SJSA1 (cell line): ENCODE data around the gene RABGAP1L. TPM values are rescaled to one million over a fixed set of nuclear protein-coding genes. Genes with fewer than 3 reads are reported as not detected.
"Not testable (repeated sequence)": the region's sequence is repeated elsewhere in the genome, so short reads cannot be mapped to it uniquely, and the experiment has no call there.

Experiments
- DNase-seq, 2 experiments: peaks; one replicate each; pipeline ENCODE4 v3.0.0-alpha.2; 2015 to 2020; ENCODE audit warnings: low spot score in 2 of 2, low read depth in 1 of 2
- H3K27ac ChIP-seq: fragments of 250-450 bp; sonication (Bioruptor Pico); 2 replicates; pipeline ENCODE4 v1.5.1; 2020; ENCODE audit warnings: mild to moderate bottlenecking, moderate library complexity
- H3K27me3 ChIP-seq: fragments of 250-450 bp; sonication (Bioruptor Pico); replicated peaks from 2 replicates; pipeline ENCODE4 v1.5.1; 2020; ENCODE audit warnings: mild to moderate bottlenecking, moderate library complexity
- H3K36me3 ChIP-seq: fragments of 250-450 bp; sonication (Bioruptor Pico); 2 replicates; pipeline ENCODE4 v1.5.1; 2020; ENCODE audit warnings: mild to moderate bottlenecking
- H3K4me1 ChIP-seq: fragments of 250-450 bp; sonication (Bioruptor Pico); replicated peaks from 2 replicates; pipeline ENCODE4 v1.6.1; 2021; ENCODE audit warnings: mild to moderate bottlenecking
- H3K4me3 ChIP-seq: fragments of 250-450 bp; sonication (Bioruptor Pico); 2 replicates; pipeline ENCODE4 v1.5.1; 2020; ENCODE audit warnings: mild to moderate bottlenecking
- H3K9me3 ChIP-seq: fragments of 250-450 bp; sonication (Bioruptor Pico); replicated peaks from 2 replicates; pipeline ENCODE4 v1.5.1; 2020; ENCODE audit warnings: mild to moderate bottlenecking
- total RNA-seq: library from RNA; depleted of rRNA; stranded (reverse); fragments of >200 nt; shearing (Covaris generic); gene quantifications from 2 replicates; pipeline ENCODE4 v1.2.3, GENCODE V29; 2014

Gene RABGAP1L
- total RNA-seq, 1 experiment from 2014 or later, result 24.6 TPM

- Histone ChIP-seq H3K36me3 (no peaks in the 10 kb centered on the region), H3K4me3 (no peak overlapping the region), H3K27ac (no peak overlapping the region), H3K9me3 (no peaks in the 10 kb centered on the region), H3K4me1 (no peaks in the 10 kb centered on the region), H3K27me3 (no peaks in the 10 kb centered on the region)
- no peak for DNase-seq
These were observed 310.4 kb downstream of the RABGAP1L start for GRCh38 chr1:174469687-174470086.

GRCh38 chr1:174479281-174479680 lies 320.0 kb downstream of the RABGAP1L start:
- no peak for DNase-seq
- Histone ChIP-seq H3K4me3 (no peak overlapping the region), H3K36me3 (no peaks in the 10 kb centered on the region), H3K4me1 (no peaks in the 10 kb centered on the region), H3K9me3 (no peaks in the 10 kb centered on the region), H3K27me3 (no peaks in the 10 kb centered on the region), H3K27ac (no peak overlapping the region)

GRCh38 chr1:174480324-174480723 lies 321.0 kb downstream of the RABGAP1L start:
- Histone ChIP-seq H3K27ac (no peak overlapping the region), H3K36me3 (no peaks in the 10 kb centered on the region), H3K27me3 (no peaks in the 10 kb centered on the region), H3K4me3 (no peak overlapping the region), H3K4me1 (no peaks in the 10 kb centered on the region), H3K9me3 (no peaks in the 10 kb centered on the region)
- DNase-seq, result no peak

- Histone ChIP-seq H3K27ac (no peak overlapping the region), H3K27me3 (no peaks in the 10 kb centered on the region), H3K36me3 (no peaks in the 10 kb centered on the region), H3K9me3 (no peaks in the 10 kb centered on the region), H3K4me1 (no peaks in the 10 kb centered on the region), H3K4me3 (no peak overlapping the region)
- no peak for DNase-seq
These were observed 332.3 kb downstream of the RABGAP1L start for GRCh38 chr1:174491606-174492005.

GRCh38 chr1:174497478-174497877 lies 338.2 kb downstream of the RABGAP1L start:
- H3K27me3 ChIP-seq, result no peaks in the 10 kb centered on the region
- H3K9me3 ChIP-seq, result 0 out of 2 replicates have a peak, but pooled peaks cover 2% of the 10 kb centered on the region
- no peak for DNase-seq
- H3K36me3 ChIP-seq, result no peaks in the 10 kb centered on the region
- H3K4me1 ChIP-seq, result no peaks in the 10 kb centered on the region
- H3K27ac ChIP-seq, result no peak overlapping the region
- no peak overlapping the region for H3K4me3 ChIP-seq

- H3K9me3 ChIP-seq, H3K36me3 ChIP-seq, H3K27ac ChIP-seq, H3K4me1 ChIP-seq, H3K4me3 ChIP-seq, H3K27me3 ChIP-seq, DNase-seq: not testable (repeated sequence)
These were observed 357.4 kb downstream of the RABGAP1L start for GRCh38 chr1:174516755-174517154.

GRCh38 chr1:174519844-174520243 lies 360.5 kb downstream of the RABGAP1L start:
- no peaks in the 10 kb centered on the region for H3K27me3 ChIP-seq
- H3K4me3 ChIP-seq, result no peak overlapping the region
- no peaks in the 10 kb centered on the region; the same call in 1 of the 2 replicates for H3K9me3 ChIP-seq
- DNase-seq, result no peak
- no peaks in the 10 kb centered on the region for H3K36me3 ChIP-seq
- H3K27ac ChIP-seq, result no peak overlapping the region
- no peaks in the 10 kb centered on the region for H3K4me1 ChIP-seq

GRCh38 chr1:174531751-174532150 lies 372.4 kb downstream of the RABGAP1L start:
- no peak overlapping the region for H3K27ac ChIP-seq
- no peaks in the 10 kb centered on the region for H3K36me3 ChIP-seq
- no peak for DNase-seq
- no peaks in the 10 kb centered on the region for H3K9me3 ChIP-seq
- H3K4me1 ChIP-seq, result no peaks in the 10 kb centered on the region
- no peaks in the 10 kb centered on the region for H3K27me3 ChIP-seq
- no peak overlapping the region for H3K4me3 ChIP-seq

GRCh38 chr1:174534789-174535188 lies 375.5 kb downstream of the RABGAP1L start:
- H3K4me1 ChIP-seq, result no peaks in the 10 kb centered on the region
- H3K27ac ChIP-seq, result no peak overlapping the region
- no peaks in the 10 kb centered on the region for H3K27me3 ChIP-seq
- H3K4me3 ChIP-seq, result no peak overlapping the region
- H3K9me3 ChIP-seq, result no peaks in the 10 kb centered on the region
- DNase-seq, result no peak
- no peaks in the 10 kb centered on the region for H3K36me3 ChIP-seq

- H3K36me3 ChIP-seq, result no peaks in the 10 kb centered on the region
- no peaks in the 10 kb centered on the region for H3K27me3 ChIP-seq
- H3K4me3 ChIP-seq, result no peak overlapping the region
- H3K9me3 ChIP-seq, result no peaks in the 10 kb centered on the region
- DNase-seq, result no peak
- H3K27ac ChIP-seq, result no peak overlapping the region
- H3K4me1 ChIP-seq, result no peaks in the 10 kb centered on the region
These were observed 375.9 kb downstream of the RABGAP1L start for GRCh38 chr1:174535207-174535606.

GRCh38 chr1:174543421-174543820 lies 384.1 kb downstream of the RABGAP1L start:
- H3K27ac ChIP-seq, H3K4me3 ChIP-seq, H3K27me3 ChIP-seq: not testable (repeated sequence)

GRCh38 chr1:174550296-174550695 lies 391.0 kb downstream of the RABGAP1L start:
- no peak for DNase-seq
- H3K27me3 ChIP-seq, result no peaks in the 10 kb centered on the region
- H3K4me3 ChIP-seq, result no peak overlapping the region

More at GRCh38 chr1:174543421-174543820, 384.1 kb downstream of the RABGAP1L start:
- H3K4me1 ChIP-seq, H3K36me3 ChIP-seq, H3K9me3 ChIP-seq, DNase-seq: not testable (repeated sequence)

GRCh38 chr1:174556392-174556791 lies 397.1 kb downstream of the RABGAP1L start:
- no peak for DNase-seq
- no peak overlapping the region for H3K4me3 ChIP-seq
- no peaks in the 10 kb centered on the region for H3K36me3 ChIP-seq
- H3K27me3 ChIP-seq, result no peaks in the 10 kb centered on the region
- no peak overlapping the region for H3K27ac ChIP-seq
- H3K9me3 ChIP-seq, result peaks cover 4% of the 10 kb centered on the region; the same call in 1 of the 2 replicates
- H3K4me1 ChIP-seq, result no peaks in the 10 kb centered on the region

More at GRCh38 chr1:174550296-174550695, 391.0 kb downstream of the RABGAP1L start:
- no peaks in the 10 kb centered on the region for H3K4me1 ChIP-seq
- H3K27ac ChIP-seq, result no peak overlapping the region
- H3K9me3 ChIP-seq, result peaks cover 3% of the 10 kb centered on the region; the same call in 1 of the 2 replicates
- H3K36me3 ChIP-seq, result no peaks in the 10 kb centered on the region

GRCh38 chr1:174568551-174568950 lies 409.2 kb downstream of the RABGAP1L start:
- H3K27ac ChIP-seq, result no peak overlapping the region
- no peaks in the 10 kb centered on the region for H3K4me1 ChIP-seq

GRCh38 chr1:174569240-174569639 lies 409.9 kb downstream of the RABGAP1L start:
- Histone ChIP-seq H3K4me1 (no peaks in the 10 kb centered on the region), H3K36me3 (no peaks in the 10 kb centered on the region), H3K27ac (no peak overlapping the region), H3K4me3 (no peak overlapping the region), H3K27me3 (no peaks in the 10 kb centered on the region), H3K9me3 (peaks cover 12% of the 10 kb centered on the region)
- no peak for DNase-seq

More at GRCh38 chr1:174568551-174568950, 409.2 kb downstream of the RABGAP1L start:
- H3K4me3 ChIP-seq, result no peak overlapping the region
- no peaks in the 10 kb centered on the region for H3K27me3 ChIP-seq
- peaks cover 12% of the 10 kb centered on the region for H3K9me3 ChIP-seq
- no peak for DNase-seq
- H3K36me3 ChIP-seq, result no peaks in the 10 kb centered on the region
